A673 (cell line): Measurements from ENCODE around the gene CDC123. TPM values are rescaled to one million over a fixed set of nuclear protein-coding genes. Genes with fewer than 3 reads are reported as not detected.
A peak's percentile ranks its signal among the peaks of the same experiment; 100 is the strongest.

ENCODE experiments used
- BruUV-seq: library from RNA; stranded (reverse); fragments of 400-500 nt; replicated peaks from 2 replicates; lab custom pipeline; 2021; lab: Mats Ljungman, UMichigan
- CTCF ChIA-PET: fragments of 300-600 bp; sonication (Branson Sonifier 250); formaldehyde crosslinking; loops from one replicate; lab custom pipeline; 2022; ENCODE audit warnings: antibody characterized with exemption; lab: Charles Lee
- POLR2A ChIA-PET: fragments of 300-600 bp; sonication (Branson Sonifier 250); formaldehyde crosslinking; loops from one replicate; lab custom pipeline; 2022; ENCODE audit warnings: antibody characterized with exemption; ENCODE audit not compliant: low non-redundant PET; lab: Charles Lee
- DNase-seq: peaks from one replicate; pipeline ENCODE4 v3.0.0-alpha.2; 2015; ENCODE audit warnings: low spot score
- H3K27ac ChIP-seq: fragments of 200-600 bp; sonication (generic); 2 replicates; pipeline ENCODE4 v1.5.1; 2016; ENCODE audit warnings: mixed run types, low read depth, mild to moderate bottlenecking, mixed read lengths, antibody characterized with exemption, low read length; ENCODE audit not compliant: poor library complexity, severe bottlenecking
- H3K27me3 ChIP-seq: fragments of 200-600 bp; sonication (generic); replicated peaks from 2 replicates; pipeline ENCODE4 v1.6.1; 2017; ENCODE audit warnings: mixed run types, low read depth, mild to moderate bottlenecking, mixed read lengths, antibody characterized with exemption, low read length; ENCODE audit not compliant: insufficient read depth, poor library complexity
- H3K36me3 ChIP-seq: fragments of 200-600 bp; sonication (generic); 2 replicates; pipeline ENCODE4 v1.6.1; 2016; ENCODE audit warnings: mixed run types, mild to moderate bottlenecking, mixed read lengths, antibody characterized with exemption, low read length; ENCODE audit not compliant: insufficient read depth, poor library complexity, severe bottlenecking
- H3K4me1 ChIP-seq: fragments of 200-600 bp; sonication (generic); 2 replicates; pipeline ENCODE4 v1.6.1; 2017; ENCODE audit warnings: mixed run types, mild to moderate bottlenecking, mixed read lengths, antibody characterized with exemption, low read length; ENCODE audit not compliant: insufficient read depth, poor library complexity, severe bottlenecking
- H3K4me3 ChIP-seq: fragments of 200-600 bp; sonication (generic); 2 replicates; pipeline ENCODE4 v1.5.1; 2016; ENCODE audit warnings: low read depth, mixed run types, mild to moderate bottlenecking, mixed read lengths, low read length; ENCODE audit not compliant: poor library complexity, severe bottlenecking
- H3K9me3 ChIP-seq: fragments of 200-600 bp; sonication (generic); 2 replicates; pipeline ENCODE4 v1.6.1; 2016; ENCODE audit warnings: mixed run types, low read depth, mild to moderate bottlenecking, mixed read lengths, antibody characterized with exemption, low read length; ENCODE audit not compliant: poor library complexity, severe bottlenecking
- EZH2 ChIP-seq: fragments of 200-600 bp; sonication (generic); IDR thresholded peaks from 2 replicates; pipeline ENCODE4 v1.6.1; 2017; ENCODE audit warnings: borderline replicate concordance, low read depth, mild to moderate bottlenecking, mixed read lengths, antibody characterized with exemption, low read length; ENCODE audit not compliant: poor library complexity, severe bottlenecking
- intact Hi-C: fragments of 100-400 bp; cut with micrococcal nuclease; formaldehyde crosslinking; loops from one replicate; pipeline ENCODE4 v1.10.0; 2022; ENCODE audit not compliant: unreplicated experiment
- total RNA-seq: library from RNA; stranded (reverse); gene quantifications from 2 replicates; pipeline ENCODE4 v1.2.3, GENCODE V29; 2021
- TF ChIP-seq, protein P1 (sequence below): fragments of 300-800, 200-600 bp; sonication (generic); conservative IDR thresholded peaks from 2 replicates; pipeline ENCODE4 v1.5.1; 2017; ENCODE audit warnings: low read depth, mild to moderate bottlenecking, antibody characterized with exemption, low read length, moderate library complexity, mixed read lengths

CDC123 gene
- total RNA-seq, 1 experiment from 2014 or later = 207 TPM

DNA sequence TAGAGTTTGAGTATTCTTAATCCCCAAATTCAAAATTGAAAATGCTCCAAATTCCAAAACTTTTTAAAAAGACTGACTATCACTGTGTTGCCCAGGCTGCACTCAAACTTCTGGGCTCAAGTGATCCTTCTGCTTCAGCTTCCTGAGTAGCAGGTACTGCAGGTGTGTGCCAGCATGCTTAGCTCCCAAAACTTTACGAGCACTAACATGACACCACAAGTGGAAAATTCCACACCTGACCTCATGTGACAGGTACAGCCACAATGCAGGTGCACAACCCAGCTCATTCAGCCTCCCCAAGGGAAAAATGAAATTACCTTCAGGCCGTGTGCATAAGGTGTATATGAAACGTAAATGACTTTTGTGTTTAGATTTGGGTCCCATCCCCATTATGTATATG lies 16.5 kb downstream of the CDC123 start:
- Histone ChIP-seq H3K27me3 (no peaks in the 10 kb centered on the region), H3K36me3 (peaks cover 56% of the 10 kb centered on the region), H3K4me3 (no peak overlapping the region), H3K27ac (no peak overlapping the region), H3K9me3 (no peaks in the 10 kb centered on the region), H3K4me1 (peaks cover 46% of the 10 kb centered on the region)
- BruUV-seq = no TSS peak
- CTCF ChIA-PET = no interaction called here
- DNase-seq = no peak
- intact Hi-C loops = no loop called here
- TF ChIP-seq, protein P1, sequence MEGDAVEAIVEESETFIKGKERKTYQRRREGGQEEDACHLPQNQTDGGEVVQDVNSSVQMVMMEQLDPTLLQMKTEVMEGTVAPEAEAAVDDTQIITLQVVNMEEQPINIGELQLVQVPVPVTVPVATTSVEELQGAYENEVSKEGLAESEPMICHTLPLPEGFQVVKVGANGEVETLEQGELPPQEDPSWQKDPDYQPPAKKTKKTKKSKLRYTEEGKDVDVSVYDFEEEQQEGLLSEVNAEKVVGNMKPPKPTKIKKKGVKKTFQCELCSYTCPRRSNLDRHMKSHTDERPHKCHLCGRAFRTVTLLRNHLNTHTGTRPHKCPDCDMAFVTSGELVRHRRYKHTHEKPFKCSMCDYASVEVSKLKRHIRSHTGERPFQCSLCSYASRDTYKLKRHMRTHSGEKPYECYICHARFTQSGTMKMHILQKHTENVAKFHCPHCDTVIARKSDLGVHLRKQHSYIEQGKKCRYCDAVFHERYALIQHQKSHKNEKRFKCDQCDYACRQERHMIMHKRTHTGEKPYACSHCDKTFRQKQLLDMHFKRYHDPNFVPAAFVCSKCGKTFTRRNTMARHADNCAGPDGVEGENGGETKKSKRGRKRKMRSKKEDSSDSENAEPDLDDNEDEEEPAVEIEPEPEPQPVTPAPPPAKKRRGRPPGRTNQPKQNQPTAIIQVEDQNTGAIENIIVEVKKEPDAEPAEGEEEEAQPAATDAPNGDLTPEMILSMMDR = no peak
- no peak for TF ChIP-seq EZH2
- POLR2A ChIA-PET = no interaction called here

- CTCF ChIA-PET = no interaction called here
- no TSS peak for BruUV-seq
- no peak overlapping the region for H3K4me3 ChIP-seq
- no peak for DNase-seq
- peak overlapping the region; percentile 80 for H3K27ac ChIP-seq
- H3K9me3 ChIP-seq = no peaks in the 10 kb centered on the region
- POLR2A ChIA-PET = no interaction called here
- H3K27me3 ChIP-seq = no peaks in the 10 kb centered on the region
- TF ChIP-seq, protein P1 = no peak
- no peak for TF ChIP-seq EZH2
- H3K36me3 ChIP-seq = peaks cover 55% of the 10 kb centered on the region
- peaks cover 47% of the 10 kb centered on the region for H3K4me1 ChIP-seq
- intact Hi-C loops = no loop called here
These were observed 17.6 kb downstream of the CDC123 start for GRCh38 chr10:12213621-12214020.

DNA sequence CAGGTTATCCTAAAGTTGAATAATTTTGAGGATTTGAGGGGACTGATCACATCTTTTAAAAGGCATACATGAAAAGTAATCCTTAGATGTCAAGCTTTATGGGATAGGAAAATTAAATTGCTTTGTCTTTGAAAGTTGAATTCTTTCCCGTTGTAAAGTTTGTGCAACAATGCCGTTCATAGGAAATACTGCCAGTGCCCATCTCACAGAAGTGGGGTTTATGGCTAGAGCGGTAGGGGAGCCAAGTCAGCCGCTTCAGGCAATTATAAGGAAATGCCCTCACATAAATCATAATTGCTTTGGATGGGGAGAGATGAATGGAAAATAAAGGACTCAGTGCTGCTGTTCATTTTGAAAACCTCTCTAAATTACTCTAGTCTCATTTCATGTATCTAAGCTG lies 18.1 kb downstream of the CDC123 start:
- intact Hi-C loops = no loop called here
- BruUV-seq = no TSS peak
- POLR2A ChIA-PET = no interaction called here
- peaks cover 55% of the 10 kb centered on the region for H3K36me3 ChIP-seq
- TF ChIP-seq, protein P1 = no peak
- TF ChIP-seq EZH2 = no peak
- H3K4me1 ChIP-seq = peaks cover 47% of the 10 kb centered on the region
- H3K27ac ChIP-seq = peak overlapping the region; percentile 80
- H3K9me3 ChIP-seq = no peaks in the 10 kb centered on the region
- DNase-seq = peak; percentile 40
- peak overlapping the region; percentile 16 for H3K4me3 ChIP-seq
- no peaks in the 10 kb centered on the region for H3K27me3 ChIP-seq
- CTCF ChIA-PET = interaction anchor here (0.7 to 2.2 kb wide), 3 partner anchors 32 to 493 kb away, joined by 3 to 6 read pairs (median 3); no protein-coding TSS in a partner anchor
